ENCODE results near the gene OR8H2. TPM values are rescaled to one million over a fixed set of nuclear protein-coding genes. Genes with fewer than 3 reads are reported as not detected.

The OR8H2 gene
- total RNA-seq, 2 experiments from 2014 or later: not detected

Other genes starting within 250 kb of the OR8H2 start
- gene TRIM51, start 220.4 kb upstream of the OR8H2 start, total RNA-seq: not detected
- gene OR5W2, start 189.1 kb upstream of the OR8H2 start, total RNA-seq: not detected
- not detected for gene OR5I1, start 167.3 kb upstream of the OR8H2 start, total RNA-seq
- gene OR10AG1, start 133.7 kb upstream of the OR8H2 start, total RNA-seq: not detected
- gene OR5F1, start 109.1 kb upstream of the OR8H2 start, total RNA-seq: not detected
- gene OR5AS1, start 76.0 kb upstream of the OR8H2 start, total RNA-seq: not detected
- gene OR8I2, start 10.4 kb upstream of the OR8H2 start, total RNA-seq: not detected
- gene OR8H3, start 18.7 kb downstream of the OR8H2 start, total RNA-seq: not detected
- gene OR8J3, start 36.5 kb downstream of the OR8H2 start, total RNA-seq: not detected
- gene OR8K5, start 56.6 kb downstream of the OR8H2 start, total RNA-seq: not detected
- not detected for gene OR5J2, start 72.9 kb downstream of the OR8H2 start, total RNA-seq
- not detected for gene OR5T2, start 130.6 kb downstream of the OR8H2 start, total RNA-seq
- gene OR5T3, start 148.6 kb downstream of the OR8H2 start, total RNA-seq: not detected
- not detected for gene OR5T1, start 170.5 kb downstream of the OR8H2 start, total RNA-seq
- not detected for gene OR8H1, start 188.6 kb downstream of the OR8H2 start, total RNA-seq
- gene OR8K3, start 211.5 kb downstream of the OR8H2 start, total RNA-seq: not detected
- not detected for gene OR8K1, start 242.4 kb downstream of the OR8H2 start, total RNA-seq